Astrocyte (in vitro differentiated cells and primary cell): ENCODE data around the gene TJP1.

ENCODE experiments used
- CTCF ChIP-seq: IDR thresholded peaks from 2 replicates; pipeline ENCODE4 v1.5.1; 2011; ENCODE audit warnings: low read depth, mild to moderate bottlenecking, inconsistent platforms, low read length, moderate library complexity; ENCODE audit not compliant: insufficient read depth
- EZH2 ChIP-seq: IDR thresholded peaks from 2 replicates; pipeline ENCODE4 v1.6.1; 2012; ENCODE audit warnings: mild to moderate bottlenecking, low read length, inconsistent platforms; ENCODE audit not compliant: insufficient read depth

GRCh38 chr15:29711531-29711930 lies 110.7 kb downstream of the TJP1 start:
- TF ChIP-seq CTCF (no peak), EZH2 (no peak)
